GM19452 (cell line): ENCODE results near the gene GRAMD2B.
"Not testable (repeated sequence)": the region's sequence is repeated elsewhere in the genome, so short reads cannot be mapped to it uniquely, and the experiment has no call there.

ENCODE experiments used
- ATAC-seq: cut with Tn5 transposase; IDR thresholded peaks from one replicate; pipeline ENCODE4 v1.9.1; 2021; ENCODE audit not compliant: unreplicated experiment

Gene GRAMD2B

DNA sequence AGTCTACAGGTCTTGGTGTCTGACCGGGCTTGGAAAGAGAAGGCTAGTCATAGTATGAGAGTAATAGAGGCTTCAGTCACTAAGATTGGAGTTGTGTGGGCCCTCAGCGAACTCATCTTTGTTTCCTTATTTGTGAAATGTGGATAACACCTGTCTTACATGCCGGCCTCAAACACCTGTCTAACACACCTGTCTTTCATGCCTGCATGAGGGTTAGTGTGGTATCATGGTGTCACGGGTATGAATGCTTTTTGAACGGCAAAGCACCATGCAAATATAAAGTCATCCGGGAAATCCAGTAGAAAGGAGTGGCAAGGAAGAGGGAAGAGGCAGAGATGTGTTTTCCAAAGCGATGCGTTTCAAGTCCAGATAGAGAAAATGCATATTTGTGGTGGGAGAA is 25.5 kb downstream of the GRAMD2B start:
- ATAC-seq = no peak

DNA sequence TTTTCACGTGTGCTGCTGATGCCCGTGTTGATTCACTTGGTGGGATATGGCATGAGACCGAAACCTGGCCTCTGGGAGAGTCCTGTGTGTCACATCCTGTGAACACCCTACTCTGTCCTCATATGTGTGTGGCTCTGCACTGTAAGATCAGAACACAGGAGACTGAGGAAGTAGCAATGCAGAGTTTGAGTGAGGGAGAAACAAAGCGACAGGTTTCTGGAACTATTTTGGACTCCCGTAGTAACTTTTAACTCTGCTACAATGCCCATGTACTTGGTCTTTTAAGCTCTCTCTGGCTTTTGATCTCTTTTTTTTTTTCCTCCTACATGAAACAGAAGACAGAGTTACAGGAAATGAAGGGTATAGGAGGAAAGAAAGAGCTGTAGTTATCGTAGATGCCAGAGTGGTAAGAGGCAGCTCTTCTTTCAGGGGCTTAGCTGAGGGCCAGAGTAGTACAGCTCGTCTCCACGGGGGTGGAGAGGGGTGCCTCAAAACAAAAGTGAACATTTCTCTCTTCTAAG is 26.6 kb downstream of the GRAMD2B start:
- peak; percentile 81 for ATAC-seq

DNA sequence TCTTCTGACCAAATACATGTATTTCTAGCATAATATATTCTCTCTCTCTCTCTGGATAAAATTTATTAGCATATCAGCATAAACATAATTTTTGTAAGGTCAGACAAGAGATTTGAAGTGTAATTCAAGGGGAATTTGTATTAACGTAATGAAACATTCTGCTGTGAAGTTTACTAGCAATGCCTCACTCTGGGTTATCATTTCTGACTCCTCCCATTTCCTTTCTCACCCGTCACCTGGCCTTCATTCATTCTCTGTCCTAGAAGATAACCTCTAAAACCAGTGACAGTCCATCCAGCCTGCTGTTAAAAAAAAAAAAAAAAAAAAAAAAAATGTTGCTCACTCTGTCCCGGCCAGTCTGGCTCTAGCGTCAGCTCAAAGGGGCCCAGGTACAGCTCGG is 27.1 kb downstream of the GRAMD2B start:
- peak; percentile 56 for ATAC-seq

DNA sequence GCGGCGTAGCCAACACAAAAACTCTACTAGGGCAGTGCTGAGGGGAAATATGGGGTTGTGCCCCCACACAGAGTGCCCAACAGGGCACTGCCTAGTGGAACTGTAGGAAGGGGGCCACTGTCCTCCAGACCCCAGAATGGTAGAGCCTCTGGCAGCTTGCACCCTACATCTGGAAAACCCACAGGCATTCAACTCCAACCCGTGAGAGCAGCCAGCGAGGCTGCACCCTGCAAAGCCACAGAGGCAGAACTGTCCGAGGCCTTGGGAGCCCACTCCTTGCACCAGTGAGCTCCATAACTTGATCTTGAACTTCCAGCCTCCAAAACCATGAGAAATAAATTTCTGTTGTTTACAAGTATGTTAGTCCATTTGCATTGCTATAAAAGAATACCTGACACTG is 27.7 kb downstream of the GRAMD2B start:
- ATAC-seq = no peak

DNA sequence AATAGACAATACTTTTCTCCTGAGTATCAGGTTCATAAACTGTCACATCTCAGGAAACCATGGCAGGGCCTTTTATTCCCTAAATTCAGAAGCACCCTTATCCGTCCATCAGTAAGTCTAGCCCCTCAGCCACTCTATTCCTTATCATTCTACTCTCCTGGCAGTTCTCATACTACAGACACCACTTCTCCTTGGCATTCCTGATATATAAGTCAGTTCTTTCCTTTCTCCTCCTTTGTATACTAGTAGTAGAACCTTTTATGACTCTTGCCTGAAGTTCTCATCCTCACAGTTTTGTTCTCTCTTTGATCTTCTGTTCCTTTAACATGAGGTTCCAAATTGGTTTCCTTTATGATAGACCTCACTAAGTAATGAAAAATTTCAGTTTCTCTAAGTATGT is 29.3 kb downstream of the GRAMD2B start:
- ATAC-seq = no peak

DNA sequence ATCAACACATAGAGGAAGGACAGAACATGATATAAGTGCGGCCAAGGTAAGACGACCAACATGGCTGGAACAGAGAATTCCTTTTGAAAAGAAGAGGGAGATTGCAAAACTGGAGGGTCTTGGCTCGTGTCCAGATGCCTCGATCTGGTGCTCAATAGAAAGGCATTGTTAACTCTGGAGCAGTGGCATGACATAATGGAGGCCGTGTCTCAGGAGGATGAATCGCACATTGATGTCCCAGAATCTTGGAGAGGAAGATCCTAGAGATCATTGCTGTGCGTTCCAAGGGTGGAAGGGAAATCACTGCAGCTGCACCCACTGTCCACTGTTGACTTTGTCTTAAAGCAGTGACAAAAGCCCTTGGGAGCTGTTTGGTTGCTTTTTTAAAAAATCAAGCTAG is 30.9 kb downstream of the GRAMD2B start:
- no peak for ATAC-seq

DNA sequence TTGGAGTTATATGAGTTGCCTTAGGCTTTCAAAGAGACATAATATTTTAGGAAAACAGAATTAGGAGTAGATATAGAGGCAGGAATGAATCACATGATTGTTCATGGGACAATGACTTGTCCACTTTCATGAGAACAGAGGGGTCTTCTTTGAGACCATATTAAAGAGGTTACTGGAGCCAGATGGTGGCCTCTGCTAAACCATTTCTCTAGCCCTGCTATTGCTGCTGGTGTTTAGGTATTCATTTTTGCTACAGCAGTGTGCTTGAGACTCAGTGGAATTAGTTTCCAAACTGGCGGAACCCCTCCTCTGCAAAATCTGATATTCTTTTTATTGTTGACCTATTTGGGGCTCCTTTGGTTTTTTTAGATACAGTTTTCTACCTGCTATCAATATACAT is 31.3 kb downstream of the GRAMD2B start:
- no peak for ATAC-seq

DNA sequence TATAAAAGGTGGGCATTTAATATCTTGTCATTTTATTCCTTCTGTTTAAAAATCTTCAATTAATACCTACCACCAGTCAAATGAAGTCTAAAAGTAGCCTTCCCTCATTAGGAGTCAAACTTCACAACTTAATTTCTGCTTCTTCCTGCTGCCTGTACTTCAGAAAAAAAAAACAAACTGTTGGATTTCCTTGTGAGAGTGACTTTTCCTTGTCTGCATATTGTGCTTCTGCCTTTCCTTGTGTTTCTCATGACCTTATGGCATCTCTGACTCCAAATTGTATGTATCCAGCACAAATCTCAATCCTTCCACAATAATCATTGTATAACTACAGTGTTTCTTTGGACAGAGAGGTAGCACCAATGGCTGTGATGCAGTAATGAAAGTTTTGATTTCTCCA is 32.1 kb downstream of the GRAMD2B start:
- no peak for ATAC-seq

DNA sequence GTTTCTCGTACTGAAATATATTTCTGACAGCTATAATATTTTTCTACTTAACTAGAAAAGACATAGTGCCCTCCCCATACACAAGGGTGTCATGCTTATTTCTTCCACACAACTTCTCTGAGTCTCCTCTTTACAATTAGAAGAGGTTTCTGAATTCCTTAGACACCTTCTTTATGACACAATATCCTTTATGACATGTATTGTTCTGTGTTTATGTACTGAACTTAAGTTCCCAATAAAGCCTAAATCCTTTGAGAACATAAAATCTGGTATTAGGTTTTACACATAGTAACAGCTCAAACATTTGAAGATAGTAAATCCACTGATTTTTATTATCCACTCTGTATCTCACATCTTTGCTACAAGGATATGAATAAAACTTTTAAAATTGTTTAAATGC is 32.5 kb downstream of the GRAMD2B start:
- no peak for ATAC-seq

DNA sequence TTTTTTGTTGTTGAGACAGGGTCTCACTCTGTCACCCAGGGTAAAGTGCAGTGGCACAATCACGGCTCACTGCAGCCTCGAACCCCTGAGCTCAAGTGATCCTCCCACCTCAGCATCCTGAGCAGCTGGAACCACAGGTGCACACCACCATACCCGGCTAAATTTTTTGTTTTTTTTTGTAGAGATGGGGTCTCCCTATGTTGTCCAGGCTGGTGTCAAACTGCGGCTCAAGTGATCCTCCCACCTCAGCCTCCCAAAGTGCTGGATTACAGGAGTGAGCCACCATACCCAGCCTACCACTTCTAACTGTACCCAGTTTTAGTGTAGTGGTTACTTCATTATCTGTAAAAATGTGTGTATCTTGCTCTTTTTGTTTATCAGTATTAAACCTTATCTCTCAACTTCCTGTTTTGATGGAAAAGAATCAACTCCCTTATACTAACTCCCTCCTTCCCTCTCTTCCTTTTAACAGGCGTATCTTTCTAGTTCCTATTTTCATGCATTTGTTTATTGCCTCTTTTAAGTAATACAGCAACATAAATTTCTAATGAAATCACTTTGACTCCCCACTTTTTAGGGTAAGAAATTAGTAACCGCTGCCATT is 33.1 kb downstream of the GRAMD2B start:
- ATAC-seq = no peak

DNA sequence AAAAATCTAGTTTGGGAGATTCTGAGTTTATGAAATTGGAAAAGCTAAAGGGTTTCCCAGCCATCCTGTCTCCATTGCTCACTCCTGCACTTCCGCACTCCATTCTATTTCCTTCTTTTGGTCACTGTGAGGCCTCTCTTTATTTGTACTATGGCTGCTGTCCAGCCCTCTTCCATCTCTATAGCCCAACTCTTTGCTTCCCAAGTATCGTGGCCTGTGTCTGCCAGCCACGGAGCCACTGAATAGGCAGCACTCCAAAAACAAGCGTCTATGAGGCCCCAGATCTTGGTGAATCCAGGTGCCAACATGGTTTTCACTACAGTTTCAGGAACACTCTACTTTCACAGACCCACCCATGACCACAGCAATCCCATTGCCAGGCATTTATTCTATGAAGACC is 37.2 kb downstream of the GRAMD2B start:
- ATAC-seq = no peak

DNA sequence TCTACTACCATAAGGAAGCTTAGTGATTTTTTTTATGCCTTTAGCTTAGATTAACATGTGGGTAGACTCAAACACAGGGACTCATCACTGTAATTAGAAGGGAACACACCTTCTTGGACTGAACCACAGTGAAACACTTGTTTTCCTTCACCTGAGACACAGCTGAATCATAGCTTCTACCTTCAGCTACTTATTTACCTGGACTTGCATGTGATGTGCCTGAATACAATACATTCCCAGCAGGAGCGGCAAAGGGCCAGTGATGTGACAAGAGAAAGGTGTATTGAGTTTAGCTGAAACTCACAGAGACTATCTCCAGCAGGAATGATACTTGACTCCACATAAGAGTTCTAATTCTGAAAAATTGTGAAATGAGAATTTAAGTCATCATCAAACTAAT is 37.8 kb downstream of the GRAMD2B start:
- no peak for ATAC-seq

DNA sequence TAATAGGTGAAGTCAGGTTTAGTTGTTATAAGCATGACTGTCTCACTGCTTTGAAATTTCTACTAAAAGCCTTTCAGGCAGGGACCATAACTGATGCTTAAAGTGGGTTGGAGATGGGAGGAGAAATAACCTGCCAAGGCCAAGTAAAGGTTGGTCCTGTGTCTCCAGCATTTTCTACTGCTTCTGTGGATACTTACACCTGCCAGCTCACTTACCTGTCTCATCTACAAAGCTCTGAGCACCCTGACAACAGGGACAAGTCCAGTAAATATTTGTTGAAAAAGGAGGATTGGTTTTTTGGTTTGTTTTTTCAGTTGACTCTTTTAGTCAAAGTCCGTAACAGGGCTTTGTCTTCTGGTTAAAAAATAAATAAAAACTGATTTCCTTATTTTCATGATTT is 38.6 kb downstream of the GRAMD2B start:
- peak; percentile 10 for ATAC-seq

DNA sequence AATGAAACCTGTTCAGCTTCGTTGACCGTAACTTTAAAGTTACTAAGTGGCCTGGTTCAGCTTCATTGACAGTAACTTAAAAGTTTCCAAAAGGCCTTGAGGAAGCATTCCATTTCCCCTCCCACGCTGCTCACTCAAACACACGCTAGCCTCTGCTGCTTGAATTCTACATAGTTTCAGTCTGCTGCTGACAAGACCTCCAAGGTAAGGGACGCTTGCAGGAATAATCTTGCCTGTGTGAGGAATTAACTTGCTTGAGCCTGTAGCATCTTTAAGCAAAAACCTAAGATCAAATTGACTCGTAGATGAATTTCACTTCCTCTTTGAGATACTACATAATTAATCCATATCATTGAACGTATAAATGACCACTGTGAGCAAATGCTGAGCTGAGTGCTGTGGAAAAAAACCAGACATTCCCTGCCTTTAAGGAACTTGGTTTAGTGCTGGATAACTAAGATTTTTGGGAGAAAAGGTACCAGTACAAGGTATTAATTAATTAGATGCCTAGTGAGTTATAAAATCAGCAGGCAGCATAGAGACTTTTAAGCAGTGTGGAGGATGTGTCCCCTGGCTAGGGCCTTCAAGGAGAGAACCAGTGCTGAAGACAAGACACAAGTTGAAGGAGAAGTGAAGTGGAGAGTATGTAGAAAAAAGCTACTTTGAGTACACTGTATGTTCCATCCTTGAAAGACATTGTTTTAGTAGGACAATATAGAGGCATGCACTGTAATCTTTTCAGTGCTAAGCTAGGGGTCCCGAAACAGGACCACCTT is 39.2 kb downstream of the GRAMD2B start:
- ATAC-seq = peak; percentile 61

DNA sequence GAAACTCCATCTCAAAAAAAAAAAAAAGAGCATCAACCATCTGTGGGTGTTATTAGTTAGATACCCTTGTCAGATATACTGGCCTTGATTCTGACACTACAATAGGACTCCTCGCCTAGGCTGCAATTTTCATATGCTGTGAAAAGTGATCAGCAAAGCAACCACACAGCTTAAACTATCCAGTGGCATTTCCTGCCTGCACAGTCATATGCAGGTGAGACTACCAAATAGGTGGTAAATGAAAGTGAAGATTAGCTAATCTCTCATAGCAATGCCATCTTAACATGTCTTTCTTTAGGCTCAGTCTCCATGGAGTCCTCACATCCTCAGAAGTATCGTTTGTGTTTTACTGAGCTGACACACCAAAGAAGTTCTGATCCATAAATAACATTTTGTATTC is 40.8 kb downstream of the GRAMD2B start:
- no peak for ATAC-seq

DNA sequence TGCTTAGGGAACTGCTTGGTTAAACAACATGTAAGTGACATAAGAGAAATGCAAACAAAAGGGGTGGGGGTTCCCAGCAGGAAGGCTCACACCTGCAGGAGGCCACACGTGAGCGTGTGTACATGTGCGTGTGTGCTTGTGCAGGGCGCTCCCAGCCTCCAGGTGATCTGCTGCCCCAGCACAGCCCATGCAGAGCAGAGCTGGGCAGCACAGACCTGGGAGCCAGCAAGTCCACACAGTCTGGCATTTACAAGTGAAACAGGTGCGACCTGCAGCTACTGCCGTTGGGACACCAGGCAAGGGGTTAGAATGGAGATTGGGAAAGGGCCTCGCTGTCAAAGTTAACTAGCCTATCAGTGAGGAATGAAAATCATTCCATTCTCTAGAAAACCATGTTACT is 41.8 kb downstream of the GRAMD2B start:
- no peak for ATAC-seq

DNA sequence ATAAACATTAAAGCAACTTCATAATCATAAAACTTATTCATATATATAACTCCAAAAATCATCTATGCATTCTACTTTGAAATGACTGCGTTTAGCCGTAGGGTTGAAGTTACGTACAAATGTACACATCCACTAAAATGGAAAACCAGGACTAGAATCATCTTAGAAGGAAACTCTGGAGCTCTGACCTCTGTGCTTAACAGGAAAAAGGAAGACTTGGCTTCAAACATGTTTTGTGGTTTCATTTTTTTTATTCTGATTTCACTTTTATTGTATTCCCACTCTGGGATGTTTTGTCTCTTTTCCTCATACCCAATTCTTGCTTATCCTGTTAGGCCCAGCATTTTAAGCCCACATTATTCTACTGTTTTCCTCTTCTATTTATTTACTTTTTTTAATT is 44.9 kb downstream of the GRAMD2B start:
- ATAC-seq = no peak

DNA sequence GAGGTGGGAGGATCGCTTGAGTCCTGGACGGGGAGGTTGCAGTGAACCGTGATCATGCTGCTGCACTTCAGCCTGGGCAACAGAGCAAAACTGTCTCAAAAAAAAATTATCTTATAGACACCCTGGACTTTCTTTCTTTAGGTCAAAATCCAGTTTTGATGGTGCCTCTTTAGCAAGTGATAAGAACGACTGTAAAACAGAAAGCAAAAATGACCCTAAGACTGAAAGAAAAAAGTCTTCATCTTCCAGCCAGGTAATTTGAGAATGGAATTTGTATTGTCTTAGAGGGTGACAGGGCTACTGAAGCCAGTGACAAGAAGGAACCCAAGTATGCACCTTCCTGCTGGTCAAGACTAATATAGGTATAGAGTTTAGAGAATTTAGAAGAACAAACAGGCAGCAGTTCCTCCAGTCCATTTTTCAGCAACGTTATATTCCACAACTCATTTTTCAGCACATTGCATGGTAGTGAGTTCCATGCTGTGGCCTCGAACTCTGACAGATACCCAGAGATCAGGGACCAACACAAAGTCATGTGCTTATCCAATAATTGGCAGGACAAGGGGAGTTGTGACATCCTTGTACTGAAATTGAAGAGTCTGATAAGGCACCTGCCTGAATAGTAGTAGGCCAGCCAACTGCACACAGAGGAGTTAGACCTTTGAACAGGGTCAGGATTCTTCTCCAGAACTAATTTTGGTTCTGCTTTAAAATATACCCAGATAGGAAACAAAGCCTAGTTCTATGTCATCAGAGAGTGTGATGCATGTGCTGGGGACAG is 46.5 kb downstream of the GRAMD2B start:
- ATAC-seq = no peak

DNA sequence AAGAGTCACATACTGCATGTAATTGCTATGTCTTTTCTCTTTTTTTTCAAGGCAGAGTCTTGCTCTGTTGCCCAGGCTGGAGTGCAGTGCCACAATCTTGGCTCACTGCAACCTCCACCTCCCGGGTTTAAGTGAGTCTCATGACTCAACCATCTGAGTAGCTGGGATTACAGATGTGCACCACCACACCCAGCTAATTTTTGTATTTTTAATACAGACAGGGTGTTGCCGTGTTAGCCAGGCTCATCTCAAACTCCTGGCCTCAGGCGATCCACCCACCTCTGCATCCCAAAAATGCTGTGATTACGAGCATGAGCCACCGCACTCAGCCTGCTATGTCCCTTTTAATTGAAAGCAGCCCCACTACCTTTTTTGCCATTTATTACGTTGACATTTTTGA is 47.3 kb downstream of the GRAMD2B start:
- ATAC-seq = not testable (repeated sequence)

DNA sequence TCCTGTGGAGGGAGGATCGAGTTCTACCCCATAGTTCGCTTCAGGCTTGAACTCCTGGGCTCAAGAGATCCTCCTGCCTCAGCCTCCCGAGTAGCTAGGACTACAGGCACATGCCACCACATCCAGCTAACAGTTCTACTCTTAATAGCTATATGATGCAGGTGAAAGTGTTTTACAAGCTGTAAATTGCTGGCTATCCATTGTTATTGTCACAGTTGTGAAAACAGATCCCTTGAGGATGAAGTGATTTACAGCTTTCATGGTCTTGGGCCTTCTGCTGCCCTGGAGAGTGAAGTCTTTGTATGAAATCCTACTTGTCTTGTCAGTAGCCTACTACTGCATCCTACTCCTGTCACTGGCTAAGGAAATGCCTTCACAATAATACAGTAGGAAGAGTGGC is 48.0 kb downstream of the GRAMD2B start:
- ATAC-seq = no peak

DNA sequence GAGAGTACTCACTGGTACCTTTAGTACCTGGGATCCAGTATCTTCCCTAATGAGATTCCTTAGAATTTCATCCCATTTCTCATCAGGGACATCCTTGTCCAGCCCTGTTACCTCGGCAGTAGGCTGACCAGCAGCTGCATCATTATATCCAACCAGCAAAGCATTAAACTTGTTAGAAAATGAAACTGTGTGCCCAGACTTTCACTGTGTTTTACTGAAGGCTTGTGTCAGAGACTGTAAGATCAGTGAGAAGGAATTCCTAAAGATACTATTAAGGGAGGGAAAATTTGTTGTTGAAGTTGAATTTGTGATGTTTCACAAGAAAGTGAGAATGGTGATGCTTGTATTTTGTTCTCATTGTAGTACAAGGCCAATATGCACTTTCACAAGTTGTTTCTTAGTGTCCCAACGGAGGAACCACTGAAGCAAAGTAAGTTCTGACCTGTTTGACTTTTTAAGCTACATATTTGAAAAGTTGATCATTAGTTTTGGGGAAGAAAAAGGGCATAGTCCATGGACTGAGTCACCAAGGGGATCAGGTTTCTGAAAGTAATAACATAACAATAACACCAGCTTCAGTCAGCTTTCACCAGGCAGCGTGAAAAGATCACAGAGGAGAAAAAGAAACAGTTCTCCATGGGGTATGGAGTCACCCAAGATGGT is 48.8 kb downstream of the GRAMD2B start:
- ATAC-seq = no peak
